ENCODE measurements around the gene FKBP2.

FKBP2 gene

GRCh38 chr11:64284048-64284961, 43.4 kb downstream of the FKBP2 start, which contains the start of gene BAD:
Gene BAD (minus strand): TSS chr11:64284665. CDS start chr11:64284368, 297 bp downstream.
- H3K9ac ChIP-seq (ENCODE audit: low read depth in 1 of 2, low read length in 2 of 2) = peak within 1 kb of the TSS; percentile 98 to 100
- H3K27me3 ChIP-seq (ENCODE audit: control insufficient read depth in 1 of 2, insufficient read depth in 2 of 2, low read length in 2 of 2) = no peaks in the 10 kb centered on the region
- peaks cover 20 to 23% of the 10 kb centered on the region in 2 donors for H3K4me1 ChIP-seq (ENCODE audit: control insufficient read depth in 1 of 2, insufficient read depth in 2 of 2, low read length in 2 of 2)
- peak within 1 kb of the TSS; percentile 87 to 91 for H3K4me3 ChIP-seq (ENCODE audit: low read depth in 1 of 2, low read length in 2 of 2)
- H3K27ac ChIP-seq (ENCODE audit: low read depth, low read length) = peak within 1 kb of the TSS; percentile 97
- peaks cover 0 to 7% of the 10 kb centered on the region in 2 donors for H3K36me3 ChIP-seq (ENCODE audit: control insufficient read depth in 1 of 2, insufficient read depth in 2 of 2, low read length in 2 of 2)
- H3K9me3 ChIP-seq (ENCODE audit: control insufficient read depth in 1 of 2, low read length in 2 of 2) = no peaks in the 10 kb centered on the region

- H3K9me3 ChIP-seq (ENCODE audit: control insufficient read depth in 1 of 2, low read length in 2 of 2) = no peaks in the 10 kb centered on the region
- H3K36me3 ChIP-seq (ENCODE audit: control insufficient read depth in 1 of 2, insufficient read depth in 2 of 2, low read length in 2 of 2) = peaks cover 0 to 7% of the 10 kb centered on the region in 2 donors
- peak within 1 kb of the TSS; percentile 97 for H3K27ac ChIP-seq (ENCODE audit: low read depth, low read length)
- H3K27me3 ChIP-seq (ENCODE audit: control insufficient read depth in 1 of 2, insufficient read depth in 2 of 2, low read length in 2 of 2) = peaks cover 0 to 2% of the 10 kb centered on the region in 2 donors
- H3K4me3 ChIP-seq (ENCODE audit: low read depth in 1 of 2, low read length in 2 of 2) = peak within 1 kb of the TSS; percentile 87 to 91
- H3K9ac ChIP-seq (ENCODE audit: low read depth in 1 of 2, low read length in 2 of 2) = peak within 1 kb of the TSS; percentile 80 to 88
- peaks cover 20 to 23% of the 10 kb centered on the region in 2 donors for H3K4me1 ChIP-seq (ENCODE audit: control insufficient read depth in 1 of 2, insufficient read depth in 2 of 2, low read length in 2 of 2)
Observed at GRCh38 chr11:64284962-64285884, 44.3 kb downstream of the FKBP2 start, which contains the start of gene GPR137. Gene GPR137 (plus strand): TSS chr11:64285848. CDS start chr11:64286525, 677 bp downstream.

DNA sequence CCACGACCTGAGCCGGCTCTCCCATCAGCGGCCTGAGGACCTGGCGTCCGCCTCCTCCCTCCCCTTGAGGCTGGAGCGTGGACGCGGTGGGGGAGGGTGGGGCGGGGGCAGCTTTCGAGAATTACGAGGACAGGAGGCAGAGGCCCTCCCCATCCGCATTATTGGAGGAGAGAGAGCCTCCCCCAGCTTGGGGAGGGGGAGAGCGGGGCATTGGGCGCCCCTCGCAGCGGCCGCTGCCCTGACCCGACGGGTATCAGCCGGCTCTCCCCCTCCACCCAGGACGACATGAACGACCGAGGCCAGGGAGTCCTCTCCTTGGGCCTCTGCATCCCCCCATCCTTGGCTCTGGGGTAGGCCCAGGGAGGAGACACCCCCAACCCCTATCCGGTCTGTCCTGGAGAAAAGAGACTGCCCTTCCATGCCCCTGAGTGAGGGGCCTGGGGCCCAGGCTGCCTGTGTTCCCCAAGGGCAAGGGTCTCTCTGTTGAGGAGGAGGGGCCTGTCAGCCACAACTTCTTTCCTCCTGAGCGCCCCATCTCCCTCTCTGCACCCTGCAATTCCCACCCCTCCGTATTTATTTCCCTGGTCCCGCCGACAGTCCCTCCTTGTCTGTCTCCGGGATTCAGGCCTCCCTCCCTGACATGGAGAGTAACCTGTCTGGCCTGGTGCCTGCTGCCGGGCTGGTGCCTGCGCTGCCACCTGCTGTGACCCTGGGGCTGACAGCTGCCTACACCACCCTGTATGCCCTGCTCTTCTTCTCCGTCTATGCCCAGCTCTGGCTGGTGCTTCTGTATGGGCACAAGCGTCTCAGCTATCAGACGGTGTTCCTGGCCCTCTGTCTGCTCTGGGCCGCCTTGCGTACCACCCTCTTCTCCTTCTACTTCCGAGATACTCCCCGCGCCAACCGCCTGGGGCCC, 45.2 kb downstream of the FKBP2 start:
- Histone ChIP-seq H3K36me3 (ENCODE audit: control insufficient read depth in 1 of 2, insufficient read depth in 2 of 2, low read length in 2 of 2) (peaks cover 0 to 7% of the 10 kb centered on the region in 2 donors), H3K27ac (ENCODE audit: low read depth, low read length) (peak overlapping the region; percentile 97), H3K9ac (ENCODE audit: low read depth in 1 of 2, low read length in 2 of 2) (peak overlapping the region; percentile 60 to 88)

GRCh38 chr11:64286801-64287159, 45.9 kb downstream of the FKBP2 start:
- H3K27ac ChIP-seq (ENCODE audit: low read depth, low read length) = no peak overlapping the region
- H3K27me3 ChIP-seq (ENCODE audit: control insufficient read depth in 1 of 2, insufficient read depth in 2 of 2, low read length in 2 of 2) = peaks cover 10 to 16% of the 10 kb centered on the region in 2 donors
- no peak overlapping the region for H3K4me3 ChIP-seq (ENCODE audit: low read depth in 1 of 2, low read length in 2 of 2)
- H3K4me1 ChIP-seq (ENCODE audit: control insufficient read depth in 1 of 2, insufficient read depth in 2 of 2, low read length in 2 of 2) = peaks cover 20 to 23% of the 10 kb centered on the region in 2 donors
- peaks cover 0 to 4% of the 10 kb centered on the region in 2 donors for H3K36me3 ChIP-seq (ENCODE audit: control insufficient read depth in 1 of 2, insufficient read depth in 2 of 2, low read length in 2 of 2)
- peak overlapping the region in 1 of 2 donors; percentile 88 for H3K9ac ChIP-seq (ENCODE audit: low read depth in 1 of 2, low read length in 2 of 2)
- H3K9me3 ChIP-seq (ENCODE audit: control insufficient read depth in 1 of 2, low read length in 2 of 2) = no peaks in the 10 kb centered on the region

More for the DNA sequence above, 45.2 kb downstream of the FKBP2 start:
- Histone ChIP-seq H3K27me3 (ENCODE audit: control insufficient read depth in 1 of 2, insufficient read depth in 2 of 2, low read length in 2 of 2) (peaks cover 7 to 12% of the 10 kb centered on the region in 2 donors), H3K9me3 (ENCODE audit: control insufficient read depth in 1 of 2, low read length in 2 of 2) (no peaks in the 10 kb centered on the region), H3K4me1 (ENCODE audit: control insufficient read depth in 1 of 2, insufficient read depth in 2 of 2, low read length in 2 of 2) (peaks cover 20 to 23% of the 10 kb centered on the region in 2 donors), H3K4me3 (ENCODE audit: low read depth in 1 of 2, low read length in 2 of 2) (peak overlapping the region; percentile 66 to 91)

GRCh38 chr11:64287676-64288352, 46.9 kb downstream of the FKBP2 start:
- Histone ChIP-seq H3K36me3 (ENCODE audit: control insufficient read depth in 1 of 2, insufficient read depth in 2 of 2, low read length in 2 of 2) (no peaks in the 10 kb centered on the region), H3K27ac (ENCODE audit: low read depth, low read length) (no peak overlapping the region), H3K9ac (ENCODE audit: low read depth in 1 of 2, low read length in 2 of 2) (no peak overlapping the region), H3K4me1 (ENCODE audit: control insufficient read depth in 1 of 2, insufficient read depth in 2 of 2, low read length in 2 of 2) (peaks cover 23 to 25% of the 10 kb centered on the region in 2 donors), H3K9me3 (ENCODE audit: control insufficient read depth in 1 of 2, low read length in 2 of 2) (no peaks in the 10 kb centered on the region), H3K4me3 (ENCODE audit: low read depth in 1 of 2, low read length in 2 of 2) (no peak overlapping the region), H3K27me3 (ENCODE audit: control insufficient read depth in 1 of 2, insufficient read depth in 2 of 2, low read length in 2 of 2) (peaks cover 21 to 26% of the 10 kb centered on the region in 2 donors)

- H3K9me3 ChIP-seq (ENCODE audit: control insufficient read depth in 1 of 2, low read length in 2 of 2) = no peaks in the 10 kb centered on the region
- H3K36me3 ChIP-seq (ENCODE audit: control insufficient read depth in 1 of 2, insufficient read depth in 2 of 2, low read length in 2 of 2) = no peaks in the 10 kb centered on the region
- H3K9ac ChIP-seq (ENCODE audit: low read depth in 1 of 2, low read length in 2 of 2) = no peak overlapping the region
- peaks cover 26 to 32% of the 10 kb centered on the region in 2 donors for H3K27me3 ChIP-seq (ENCODE audit: control insufficient read depth in 1 of 2, insufficient read depth in 2 of 2, low read length in 2 of 2)
- peaks cover 17 to 23% of the 10 kb centered on the region in 2 donors for H3K4me1 ChIP-seq (ENCODE audit: control insufficient read depth in 1 of 2, insufficient read depth in 2 of 2, low read length in 2 of 2)
- no peak overlapping the region for H3K27ac ChIP-seq (ENCODE audit: low read depth, low read length)
- H3K4me3 ChIP-seq (ENCODE audit: low read depth in 1 of 2, low read length in 2 of 2) = no peak overlapping the region
Observed at GRCh38 chr11:64288353-64288750, 47.5 kb downstream of the FKBP2 start.

DNA sequence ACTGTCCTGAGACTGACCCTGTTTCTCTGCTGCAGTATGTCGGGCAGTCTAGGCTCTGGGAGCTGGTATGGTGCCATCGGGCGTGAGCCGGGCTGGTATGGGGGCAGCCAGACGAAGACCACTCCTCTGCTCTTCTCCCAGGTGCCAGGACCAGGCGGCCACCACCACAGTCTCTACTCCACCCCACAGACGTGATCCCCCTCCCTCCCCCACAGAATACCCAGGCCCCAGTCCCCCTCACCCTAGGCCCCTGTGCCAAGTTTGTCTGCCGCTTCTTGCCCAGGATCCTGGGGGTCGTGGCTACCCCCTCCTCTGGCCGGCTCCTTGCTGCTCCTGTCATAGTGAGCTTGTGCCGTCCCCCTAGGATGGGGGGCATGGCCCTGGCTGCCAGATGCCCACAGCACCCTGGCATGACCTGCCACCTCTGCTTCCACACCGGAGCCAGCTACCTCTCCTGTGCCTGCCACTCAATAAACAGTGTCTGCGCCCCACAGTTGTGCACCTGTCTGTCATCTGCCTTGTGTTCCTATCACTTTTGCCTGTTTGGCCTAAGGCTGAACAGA, 48.2 kb downstream of the FKBP2 start:
- Histone ChIP-seq H3K4me1 (ENCODE audit: control insufficient read depth in 1 of 2, insufficient read depth in 2 of 2, low read length in 2 of 2) (peaks cover 11 to 16% of the 10 kb centered on the region in 2 donors), H3K36me3 (ENCODE audit: control insufficient read depth in 1 of 2, insufficient read depth in 2 of 2, low read length in 2 of 2) (no peaks in the 10 kb centered on the region), H3K27me3 (ENCODE audit: control insufficient read depth in 1 of 2, insufficient read depth in 2 of 2, low read length in 2 of 2) (peaks cover 28 to 34% of the 10 kb centered on the region in 2 donors), H3K4me3 (ENCODE audit: low read depth in 1 of 2, low read length in 2 of 2) (no peak overlapping the region), H3K27ac (ENCODE audit: low read depth, low read length) (no peak overlapping the region), H3K9ac (ENCODE audit: low read depth in 1 of 2, low read length in 2 of 2) (no peak overlapping the region), H3K9me3 (ENCODE audit: control insufficient read depth in 1 of 2, low read length in 2 of 2) (no peaks in the 10 kb centered on the region)

DNA sequence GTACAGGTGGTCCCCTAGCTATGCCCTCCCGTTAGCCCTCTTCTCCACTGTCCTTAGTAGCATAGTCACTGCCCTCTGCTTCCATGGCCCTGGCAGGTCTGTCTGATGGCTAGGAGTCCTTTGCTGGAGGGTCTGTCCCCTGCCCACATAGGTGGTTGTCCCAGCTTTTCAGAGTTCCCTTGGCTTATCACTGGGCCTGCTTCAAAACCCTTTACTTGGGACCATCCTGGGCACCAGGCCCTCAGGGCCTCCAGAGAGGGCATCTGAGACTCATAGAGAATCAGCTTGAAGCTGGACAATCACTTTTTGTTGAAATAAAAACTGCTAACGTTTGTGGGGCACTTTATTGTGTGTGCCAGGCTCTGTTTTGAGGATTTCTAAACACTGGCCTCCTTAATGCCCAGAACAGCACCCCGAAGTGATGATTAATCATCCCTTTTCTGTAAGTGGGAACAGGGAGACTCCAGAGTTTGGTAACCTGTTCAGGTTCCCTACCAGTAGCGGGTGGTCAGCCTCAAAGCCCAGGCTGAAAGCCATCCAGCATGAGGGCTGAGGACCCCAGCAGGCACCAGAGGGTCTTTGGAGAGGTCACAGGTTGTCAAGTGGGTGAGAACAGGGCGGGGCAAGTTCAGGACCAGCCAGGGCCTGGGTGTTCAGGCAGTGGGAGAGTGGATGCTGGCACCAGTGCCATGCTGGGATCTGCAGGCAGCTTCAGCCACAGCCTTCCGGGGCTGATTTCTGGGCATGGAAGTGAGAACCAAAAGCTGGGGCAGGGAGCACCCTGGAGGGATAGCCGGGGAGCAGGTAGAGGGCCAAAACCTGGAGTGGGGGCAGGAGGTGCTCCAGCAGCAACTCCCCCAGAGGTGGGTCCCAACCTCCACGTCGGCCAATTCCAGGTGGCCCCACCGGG, 49.7 kb downstream of the FKBP2 start:
- peaks cover 10 to 13% of the 10 kb centered on the region in 2 donors for H3K4me1 ChIP-seq (ENCODE audit: control insufficient read depth in 1 of 2, insufficient read depth in 2 of 2, low read length in 2 of 2)
- peaks cover 39 to 45% of the 10 kb centered on the region in 2 donors for H3K27me3 ChIP-seq (ENCODE audit: control insufficient read depth in 1 of 2, insufficient read depth in 2 of 2, low read length in 2 of 2)
- H3K27ac ChIP-seq (ENCODE audit: low read depth, low read length) = no peak overlapping the region
- H3K9me3 ChIP-seq (ENCODE audit: control insufficient read depth in 1 of 2, low read length in 2 of 2) = no peaks in the 10 kb centered on the region
- no peaks in the 10 kb centered on the region for H3K36me3 ChIP-seq (ENCODE audit: control insufficient read depth in 1 of 2, insufficient read depth in 2 of 2, low read length in 2 of 2)
- H3K4me3 ChIP-seq (ENCODE audit: low read depth in 1 of 2, low read length in 2 of 2) = no peak overlapping the region
- no peak overlapping the region for H3K9ac ChIP-seq (ENCODE audit: low read depth in 1 of 2, low read length in 2 of 2)

Data from duodenal mucosa (tissue), 2 donors.